Karpas-422 (cell line): Measurements from ENCODE around the gene PASK. TPM values are rescaled to one million over a fixed set of nuclear protein-coding genes. Genes with fewer than 3 reads are reported as not detected.

Source experiments
- DNase-seq: peaks from one replicate; pipeline ENCODE4 v3.0.0-alpha.2; 2015
- H2AFZ ChIP-seq: fragments of 200-600 bp; sonication (generic); 2 replicates; pipeline ENCODE4 v1.6.1; 2014; ENCODE audit warnings: antibody characterized with exemption, low read length, mixed read lengths
- H3K27ac ChIP-seq: fragments of 200-600 bp; sonication (generic); 2 replicates; pipeline ENCODE4 v1.5.1; 2014; ENCODE audit warnings: mild to moderate bottlenecking, low read length, moderate library complexity
- H3K27me3 ChIP-seq: fragments of 200-600 bp; sonication (generic); 2 replicates; pipeline ENCODE4 v1.6.1; 2014; ENCODE audit warnings: low read length, mixed read lengths
- H3K36me3 ChIP-seq: fragments of 200-600 bp; sonication (generic); 2 replicates; pipeline ENCODE4 v1.6.1; 2014; ENCODE audit warnings: low read length, mixed read lengths; ENCODE audit not compliant: insufficient read depth
- H3K4me1 ChIP-seq: fragments of 200-600 bp; sonication (generic); 2 replicates; pipeline ENCODE4 v1.6.1; 2014; ENCODE audit warnings: mild to moderate bottlenecking, low read length, mixed read lengths
- H3K4me2 ChIP-seq: fragments of 200-600 bp; sonication (generic); 2 replicates; pipeline ENCODE4 v1.6.1; 2014; ENCODE audit warnings: low read length, low read depth, mild to moderate bottlenecking; ENCODE audit not compliant: poor library complexity, severe bottlenecking
- H3K4me3 ChIP-seq: fragments of 200-600 bp; sonication (generic); 2 replicates; pipeline ENCODE4 v1.5.1; 2014; ENCODE audit warnings: mild to moderate bottlenecking, antibody characterized with exemption, low read length, mixed read lengths
- H3K79me2 ChIP-seq: fragments of 200-600 bp; sonication (generic); 2 replicates; pipeline ENCODE4 v1.6.1; 2014; ENCODE audit warnings: mild to moderate bottlenecking, low read length, mixed read lengths
- H3K9ac ChIP-seq: fragments of 200-600 bp; sonication (generic); 2 replicates; pipeline ENCODE4 v1.6.0; 2014; ENCODE audit warnings: low read length
- H3K9me2 ChIP-seq: fragments of 200-600 bp; sonication (generic), shearing (Covaris generic); replicated peaks from 2 replicates; pipeline ENCODE4 v1.6.0; 2014; ENCODE audit warnings: mild to moderate bottlenecking, low read length, moderate library complexity; ENCODE audit not compliant: insufficient read depth
- H3K9me3 ChIP-seq: fragments of 300-700, 200-600 bp; sonication (generic); 2 replicates; pipeline ENCODE4 v1.6.1; 2014; ENCODE audit warnings: low read length, mixed read lengths
- H4K20me1 ChIP-seq: fragments of 200-600 bp; sonication (generic); 2 replicates; pipeline ENCODE4 v1.6.1; 2014; ENCODE audit warnings: mild to moderate bottlenecking, antibody characterized with exemption, low read length, low read depth; ENCODE audit not compliant: insufficient read depth
- total RNA-seq: library from RNA; depleted of rRNA; stranded (reverse); fragments of >200 nt; shearing (Covaris generic); gene quantifications from 2 replicates; pipeline ENCODE4 v1.2.3, GENCODE V29; 2014; ENCODE audit warnings: low replicate concordance

PASK gene
- total RNA-seq, 1 experiment from 2014 or later: 23.9 TPM

- DNase-seq: no peak
- no peaks in the 10 kb centered on the region for H3K4me1 ChIP-seq
- H3K4me2 ChIP-seq: no peak overlapping the region
- no peak overlapping the region for H3K4me3 ChIP-seq
- H3K9me2 ChIP-seq: no peaks in the 10 kb centered on the region
- no peaks in the 10 kb centered on the region for H3K27me3 ChIP-seq
- no peaks in the 10 kb centered on the region for H4K20me1 ChIP-seq
- no peaks in the 10 kb centered on the region for H3K9me3 ChIP-seq
- no peaks in the 10 kb centered on the region for H3K36me3 ChIP-seq
- no peak overlapping the region for H3K27ac ChIP-seq
- no peak overlapping the region for H2AFZ ChIP-seq
- H3K9ac ChIP-seq: no peak overlapping the region
- no peaks in the 10 kb centered on the region for H3K79me2 ChIP-seq
Measured at GRCh38 chr2:241071677-241072111, 77.6 kb downstream of the PASK start.

- no peak overlapping the region for H3K27ac ChIP-seq
- DNase-seq: no peak
- no peak overlapping the region for H2AFZ ChIP-seq
- no peaks in the 10 kb centered on the region for H3K36me3 ChIP-seq
- H3K4me1 ChIP-seq: no peaks in the 10 kb centered on the region
- no peak overlapping the region for H3K9ac ChIP-seq
- no peaks in the 10 kb centered on the region for H3K79me2 ChIP-seq
- H3K9me3 ChIP-seq: no peaks in the 10 kb centered on the region
- H3K27me3 ChIP-seq: no peaks in the 10 kb centered on the region
- H3K9me2 ChIP-seq: no peaks in the 10 kb centered on the region
- H3K4me3 ChIP-seq: no peak overlapping the region
- H4K20me1 ChIP-seq: no peaks in the 10 kb centered on the region
- no peak overlapping the region for H3K4me2 ChIP-seq
Measured at GRCh38 chr2:241070811-241071676, 78.2 kb downstream of the PASK start.

- Histone ChIP-seq H2AFZ (no peak overlapping the region), H3K36me3 (no peaks in the 10 kb centered on the region), H3K4me1 (no peaks in the 10 kb centered on the region), H3K9ac (no peak overlapping the region), H3K27me3 (no peaks in the 10 kb centered on the region), H3K9me3 (no peaks in the 10 kb centered on the region), H3K9me2 (no peaks in the 10 kb centered on the region), H3K27ac (no peak overlapping the region), H4K20me1 (no peaks in the 10 kb centered on the region), H3K4me3 (no peak overlapping the region), H3K79me2 (no peaks in the 10 kb centered on the region), H3K4me2 (no peak overlapping the region)
- DNase-seq: no peak
Measured at GRCh38 chr2:241070361-241070760, 78.9 kb downstream of the PASK start.

DNA sequence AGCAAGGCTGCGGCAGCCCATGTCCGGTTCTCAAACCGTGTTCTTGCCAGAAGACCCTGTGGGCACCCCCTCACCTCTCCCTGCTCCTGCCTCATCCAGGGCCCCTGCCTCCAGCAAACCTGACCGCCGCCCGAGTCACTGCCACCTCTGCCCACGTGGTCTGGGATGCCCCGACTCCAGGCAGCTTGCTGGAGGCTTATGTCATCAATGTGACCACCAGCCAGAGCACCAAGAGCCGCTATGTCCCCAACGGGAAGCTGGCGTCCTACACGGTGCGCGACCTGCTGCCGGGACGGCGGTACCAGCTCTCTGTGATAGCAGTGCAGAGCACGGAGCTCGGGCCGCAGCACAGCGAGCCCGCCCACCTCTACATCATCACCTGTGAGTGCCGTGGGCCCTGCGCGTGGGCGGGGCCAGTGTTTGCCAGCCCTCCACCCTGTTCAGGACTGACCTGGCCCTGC lies 79.4 kb downstream of the PASK start:
- H3K79me2 ChIP-seq: no peaks in the 10 kb centered on the region
- no peak overlapping the region for H3K27ac ChIP-seq
- no peak overlapping the region for H2AFZ ChIP-seq
- H3K9me2 ChIP-seq: no peaks in the 10 kb centered on the region
- no peaks in the 10 kb centered on the region for H4K20me1 ChIP-seq
- no peaks in the 10 kb centered on the region for H3K9me3 ChIP-seq
- H3K36me3 ChIP-seq: no peaks in the 10 kb centered on the region
- H3K4me1 ChIP-seq: no peaks in the 10 kb centered on the region
- H3K4me2 ChIP-seq: no peak overlapping the region
- H3K27me3 ChIP-seq: no peaks in the 10 kb centered on the region
- H3K9ac ChIP-seq: no peak overlapping the region
- H3K4me3 ChIP-seq: no peak overlapping the region
- no peak for DNase-seq

DNA sequence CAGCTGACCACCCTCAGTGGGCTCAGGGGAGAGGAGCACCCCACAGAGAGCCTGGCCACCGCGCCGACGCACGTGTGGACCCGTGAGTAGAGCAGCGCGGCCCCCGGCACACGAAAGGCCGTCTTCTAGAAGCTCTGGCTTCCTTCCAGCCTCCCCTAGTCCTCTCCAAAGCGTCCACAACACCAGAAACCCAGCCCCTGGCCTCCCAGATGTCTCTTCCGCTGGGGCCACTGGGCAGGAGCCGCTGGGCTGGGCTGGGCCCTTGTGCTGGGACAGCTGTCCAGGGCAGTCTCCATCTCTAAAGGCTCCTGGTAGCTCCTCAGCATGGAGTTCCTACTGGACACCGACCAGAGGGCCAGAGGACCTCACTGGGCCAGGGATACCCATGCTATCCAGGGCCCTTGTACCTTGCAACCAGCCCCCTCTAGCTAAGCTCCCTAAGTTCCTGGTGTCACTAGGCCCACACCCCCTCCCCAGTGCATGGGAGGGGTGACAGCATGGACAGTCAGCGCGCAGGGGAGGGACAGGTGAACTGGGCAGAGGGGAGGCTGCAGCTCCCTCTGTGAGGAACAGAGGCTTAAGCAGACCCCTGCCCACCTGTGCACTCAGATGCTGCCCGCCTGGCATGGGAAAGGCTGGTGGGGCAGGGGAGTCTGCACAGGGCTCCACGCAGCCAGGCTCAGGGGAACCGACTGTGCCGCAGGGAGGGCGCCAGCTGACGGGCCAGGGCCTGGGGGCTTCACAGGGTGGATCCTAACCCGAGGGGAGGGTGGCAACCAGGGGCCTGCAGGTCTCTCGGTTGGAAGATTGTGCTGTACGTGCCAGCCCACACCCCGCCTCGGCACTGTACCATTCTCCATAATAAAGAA lies 80.1 kb downstream of the PASK start:
- H3K27ac ChIP-seq: no peak overlapping the region
- H3K27me3 ChIP-seq: no peaks in the 10 kb centered on the region
- H3K36me3 ChIP-seq: no peaks in the 10 kb centered on the region

DNA sequence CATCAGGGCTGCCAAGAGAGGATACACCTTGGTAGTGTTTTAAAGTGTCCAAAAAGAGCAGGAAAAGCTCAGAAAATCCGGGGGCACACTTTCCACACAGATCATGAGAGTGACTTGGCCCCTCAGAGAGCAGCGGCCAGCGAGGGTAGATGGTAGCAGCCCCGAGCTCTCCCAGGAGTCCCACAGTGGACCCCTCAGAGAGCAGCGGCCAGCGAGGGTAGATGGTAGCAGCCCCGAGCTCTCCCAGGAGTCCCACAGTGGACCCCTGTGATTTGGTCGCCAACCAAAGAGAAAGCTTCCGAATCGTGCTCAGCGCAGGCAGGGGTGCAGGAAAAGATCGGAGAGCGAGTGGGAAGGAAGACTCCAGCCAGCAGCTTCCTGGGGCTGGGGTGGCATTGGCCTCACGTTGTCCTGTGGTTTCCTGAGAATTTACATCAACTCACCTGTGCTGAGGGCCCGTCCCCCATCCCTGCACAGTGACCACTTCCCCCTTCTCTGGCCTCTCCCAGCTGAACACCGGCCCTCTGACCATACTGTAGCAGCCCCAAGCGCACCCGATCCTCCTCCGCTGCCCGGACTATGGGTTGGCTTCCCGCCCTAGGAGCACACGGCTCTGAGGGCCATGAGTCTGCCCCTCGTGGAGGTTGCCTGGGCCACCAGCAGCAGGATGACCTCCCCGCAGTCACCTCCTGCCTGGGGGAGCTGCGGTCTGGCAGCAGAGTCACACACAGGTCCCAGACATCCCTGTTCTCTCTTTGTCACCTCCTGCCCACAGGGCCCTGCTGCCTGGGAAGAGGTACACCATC lies 80.9 kb downstream of the PASK start:
- H3K4me1 ChIP-seq: peaks cover 2% of the 10 kb centered on the region; the same call in 1 of the 2 replicates
- 0 out of 2 replicates have a peak, but pooled peaks cover 7% of the 10 kb centered on the region for H4K20me1 ChIP-seq
- no peak overlapping the region for H3K4me2 ChIP-seq
- H3K9ac ChIP-seq: no peak overlapping the region
- H3K9me2 ChIP-seq: no peaks in the 10 kb centered on the region
- no peaks in the 10 kb centered on the region for H3K79me2 ChIP-seq
- DNase-seq: no peak
- H3K9me3 ChIP-seq: no peaks in the 10 kb centered on the region
- no peak overlapping the region for H2AFZ ChIP-seq
- no peak overlapping the region for H3K27ac ChIP-seq
- H3K36me3 ChIP-seq: no peaks in the 10 kb centered on the region
- H3K27me3 ChIP-seq: no peaks in the 10 kb centered on the region
- no peak overlapping the region for H3K4me3 ChIP-seq

More for the DNA sequence above, 80.1 kb downstream of the PASK start:
- no peak overlapping the region for H3K4me2 ChIP-seq
- no peaks in the 10 kb centered on the region for H3K9me2 ChIP-seq
- no peaks in the 10 kb centered on the region for H3K9me3 ChIP-seq
- no peak overlapping the region for H2AFZ ChIP-seq
- 0 out of 2 replicates have a peak, but pooled peaks cover 2% of the 10 kb centered on the region for H4K20me1 ChIP-seq
- no peak for DNase-seq
- no peaks in the 10 kb centered on the region for H3K79me2 ChIP-seq
- H3K4me1 ChIP-seq: no peaks in the 10 kb centered on the region
- no peak overlapping the region for H3K9ac ChIP-seq
- H3K4me3 ChIP-seq: no peak overlapping the region

DNA sequence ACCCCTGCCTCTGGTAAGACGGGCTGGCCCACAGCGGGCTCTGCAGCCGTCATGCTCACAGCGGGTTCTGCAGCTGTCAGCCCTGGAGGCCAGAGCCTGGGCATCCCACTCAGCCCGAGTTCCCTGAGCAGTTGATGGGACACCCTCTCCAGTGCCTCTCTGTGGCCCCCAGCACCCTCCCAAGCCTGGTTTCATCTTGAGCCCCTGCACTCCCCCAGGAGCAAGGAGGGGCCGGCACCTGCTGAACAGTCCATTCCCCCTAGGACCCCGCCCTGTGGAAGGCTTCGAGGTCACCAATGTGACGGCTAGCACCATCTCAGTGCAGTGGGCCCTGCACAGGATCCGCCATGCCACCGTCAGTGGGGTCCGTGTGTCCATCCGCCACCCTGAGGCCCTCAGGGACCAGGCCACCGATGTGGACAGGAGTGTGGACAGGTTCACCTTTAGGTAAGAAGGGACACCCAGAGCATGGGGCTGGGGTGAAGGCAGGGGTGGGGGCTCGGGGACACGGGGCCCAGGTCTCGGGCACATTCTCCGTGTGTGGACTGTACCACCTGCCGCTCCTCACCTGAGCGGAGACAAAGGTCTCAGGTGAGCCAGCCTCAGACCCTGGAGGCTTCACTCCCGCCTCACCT lies 81.7 kb downstream of the PASK start:
- no peak overlapping the region for H2AFZ ChIP-seq
- no peaks in the 10 kb centered on the region for H3K36me3 ChIP-seq
- H3K27ac ChIP-seq: no peak overlapping the region
- no peaks in the 10 kb centered on the region for H3K79me2 ChIP-seq
- no peak overlapping the region for H3K4me3 ChIP-seq
- H3K9me2 ChIP-seq: no peaks in the 10 kb centered on the region
- 0 out of 2 replicates have a peak, but pooled peaks cover 9% of the 10 kb centered on the region for H4K20me1 ChIP-seq
- no peaks in the 10 kb centered on the region for H3K9me3 ChIP-seq
- H3K9ac ChIP-seq: no peak overlapping the region
- H3K27me3 ChIP-seq: no peaks in the 10 kb centered on the region
- peaks cover 2% of the 10 kb centered on the region; the same call in 1 of the 2 replicates for H3K4me1 ChIP-seq
- H3K4me2 ChIP-seq: no peak overlapping the region
- DNase-seq: no peak
